GM12878 (cell line): ENCODE data around the gene ADAM19. TPM values are rescaled to one million over a fixed set of nuclear protein-coding genes. Genes with fewer than 3 reads are reported as not detected.

Experiments used
- BCLAF1 ChIP-seq: fragments of 450-650 bp; IDR thresholded peaks from 2 replicates; pipeline ENCODE4 v1.6.1; 2017; ENCODE audit warnings: antibody characterized with exemption, mild to moderate bottlenecking, moderate library complexity
- ELK1 ChIP-seq: IDR thresholded peaks from 2 replicates; pipeline ENCODE4 v1.6.1; 2012; ENCODE audit warnings: low read depth, low read length, improper control_type of control experiment
- FOXM1 ChIP-seq: IDR thresholded peaks from 2 replicates; pipeline ENCODE4 v1.6.1; 2012; ENCODE audit warnings: low read depth, mild to moderate bottlenecking, inconsistent platforms, low read length, moderate library complexity
- IRF5 ChIP-seq: fragments of 450-650 bp; IDR thresholded peaks from 2 replicates; pipeline ENCODE4 v1.6.1; 2017; ENCODE audit warnings: borderline replicate concordance
- NFXL1 ChIP-seq: fragments of 450-650 bp; IDR thresholded peaks from 2 replicates; pipeline ENCODE4 v1.6.1; 2017; ENCODE audit warnings: antibody characterized with exemption, mild to moderate bottlenecking, borderline replicate concordance
- NR2C1 ChIP-seq: fragments of 450-650 bp; IDR thresholded peaks from 2 replicates; pipeline ENCODE4 v1.6.1; 2017; ENCODE audit warnings: antibody characterized with exemption, mild to moderate bottlenecking, moderate library complexity
- NR2F1 ChIP-seq: fragments of 450-650 bp; conservative IDR thresholded peaks from 2 replicates; pipeline ENCODE4 v1.6.1; 2017; ENCODE audit warnings: mild to moderate bottlenecking
- RAD51 ChIP-seq: fragments of 450-650 bp; IDR thresholded peaks from 2 replicates; pipeline ENCODE4 v1.6.1; 2016; ENCODE audit warnings: moderate library complexity, mild to moderate bottlenecking, inconsistent platforms
- RELA ChIP-seq: fragments of 450-650 bp; IDR thresholded peaks from 2 replicates; pipeline ENCODE4 v1.8.0; 2014; ENCODE audit warnings: borderline replicate concordance; ENCODE audit not compliant: partially characterized antibody
- SKIL ChIP-seq: fragments of 450-650 bp; IDR thresholded peaks from 2 replicates; pipeline ENCODE4 v1.6.1; 2017; ENCODE audit warnings: mild to moderate bottlenecking, low read depth, inconsistent platforms; ENCODE audit not compliant: poor library complexity, severe bottlenecking
- SPI1 ChIP-seq: IDR thresholded peaks from 2 replicates; pipeline ENCODE4 v1.6.1; 2011; ENCODE audit warnings: low read depth, mild to moderate bottlenecking, low read length, moderate library complexity, borderline replicate concordance; ENCODE audit not compliant: insufficient read depth
- TAF1 ChIP-seq: IDR thresholded peaks from 2 replicates; pipeline ENCODE4 v1.6.1; 2011; ENCODE audit warnings: mild to moderate bottlenecking, low read depth, low read length, borderline replicate concordance
- ZNF274 ChIP-seq: IDR thresholded peaks from one replicate; pipeline ENCODE4 v1.8.0; 2011; ENCODE audit not compliant: insufficient read length, insufficient read depth
- ZNF592 ChIP-seq: fragments of 450-650 bp; IDR thresholded peaks from 2 replicates; pipeline ENCODE4 v1.6.1; 2017; ENCODE audit warnings: mild to moderate bottlenecking, moderate library complexity
- polyA plus RNA-seq, 11 experiments: library from polyadenylated mRNA; depleted of rRNA in 4 of 11; unstranded in 6 of 11; stranded (reverse) in 5 of 11; fragments of >200 nt; fragmentation: Nextera tagmentation in 4 of 11; fragmentation: Illumina TruSeq in 1 of 11; extraction: Ambion mirVana in 4 of 11; extraction: Trizol in 1 of 11; gene quantifications; 1 replicate in 1 of 11; 2 replicates in 10 of 11; pipeline versions ENCODE4 v1.2.1 to v1.2.3, GENCODE V29; 2011 to 2016; ENCODE audit warnings: inconsistent platforms in 2 of 11, missing spikeins in 2 of 11, low read depth in 1 of 11
- total RNA-seq, 4 experiments: library from RNA; depleted of rRNA in 3 of 4; stranded (reverse); fragments of >200 nt in 3 of 4; fragmentation: Illumina TruSeq in 1 of 4; extraction: Trizol in 1 of 4; gene quantifications; 2 replicates each; pipeline versions ENCODE4 v1.2.1 to v1.2.3, GENCODE V29; 2013 to 2021

The ADAM19 gene
- total and polyA plus RNA-seq, 10 of the 15 experiments (the other 5 are each of a cell fraction or from before 2014, with no cell fraction given) = 16.0 to 92.8 (median 44.7) TPM

GRCh38 chr5:157519579-157520253 lies 55.9 kb downstream of the ADAM19 start (continued):
- TF ChIP-seq ELK1 (no peak), RAD51 (no peak), NR2F1 (peak; percentile 85), ZNF274 (no peak), SKIL (peak; percentile 45), NR2C1 (no peak), SPI1 (peak; percentile 83), ZNF592 (peak; percentile 62; the same call in 1 of the 2 replicates), FOXM1 (peak; percentile 45; the same call in 1 of the 2 replicates), RELA (peak; percentile 82), TAF1 (0 out of 2 replicates have a peak, but pooled peaks have one; percentile 31), BCLAF1 (no peak), NFXL1 (no peak), IRF5 (no peak)
